Measurements from ENCODE around the gene ARL2BP. TPM values are rescaled to one million over a fixed set of nuclear protein-coding genes. Genes with fewer than 3 reads are reported as not detected.

ARL2BP gene
- total and polyA plus RNA-seq, 12 donors, result 32.6 to 136 (median 57.9) TPM

GRCh38 chr16:57270221-57271062, 25.4 kb downstream of the ARL2BP start:
- Histone ChIP-seq H3K4me1 (replicated peaks in 1 of 2) (no peaks in the 10 kb centered on the region), H3K9me3 (replicated peaks in 1 of 3) (no peaks in the 10 kb centered on the region), H3K27me3 (no peaks in the 10 kb centered on the region), H3K27ac (no peak overlapping the region), H3K4me3 (no peak overlapping the region), H3K36me3 (replicated peaks in 1 of 2) (no peaks in the 10 kb centered on the region)
- 80 to 86% (median 84%) methylated on average over 10 to 25 of the region's 25 CpGs for WGBS, 4 donors
- no peak for TF ChIP-seq CTCF (IDR thresholded peaks at IDR 0.05)
- no peak for TF ChIP-seq POLR2A (IDR thresholded peaks at IDR 0.05)
- intact Hi-C loops (cut with DNase I), result no loop called here
- DNase-seq, result no peak

GRCh38 chr16:57271063-57271345, 25.9 kb downstream of the ARL2BP start:
- TF ChIP-seq POLR2A (IDR thresholded peaks at IDR 0.05) (no peak), CTCF (IDR thresholded peaks at IDR 0.05) (no peak)
- no peak overlapping the region for H3K4me3 ChIP-seq
- no peak overlapping the region for H3K27ac ChIP-seq
- intact Hi-C loops (cut with DNase I), result no loop called here
- H3K9me3 ChIP-seq (replicated peaks in 1 of 3), result no peaks in the 10 kb centered on the region
- DNase-seq, result no peak
- WGBS, 4 donors, result 85 to 90% (median 87%) methylated on average over 4 to 7 of the region's 7 CpGs
- no peaks in the 10 kb centered on the region for H3K36me3 ChIP-seq (replicated peaks in 1 of 2)
- peaks cover 0 to 3% of the 10 kb centered on the region in 2 donors for H3K4me1 ChIP-seq (replicated peaks in 1 of 2)
- H3K27me3 ChIP-seq, result no peaks in the 10 kb centered on the region

GRCh38 chr16:57271867-57272495, 26.9 kb downstream of the ARL2BP start:
- H3K27me3 ChIP-seq, result no peaks in the 10 kb centered on the region
- H3K4me1 ChIP-seq (replicated peaks in 1 of 2), result peaks cover 0 to 5% of the 10 kb centered on the region in 2 donors
- no peak overlapping the region for H3K4me3 ChIP-seq
- TF ChIP-seq POLR2A (IDR thresholded peaks at IDR 0.05) (no peak), CTCF (IDR thresholded peaks at IDR 0.05) (no peak)
- no peak overlapping the region for H3K27ac ChIP-seq
- no peak for DNase-seq
- no peaks in the 10 kb centered on the region for H3K36me3 ChIP-seq (replicated peaks in 1 of 2)
- intact Hi-C loops (cut with DNase I), result no loop called here
- no peaks in the 10 kb centered on the region for H3K9me3 ChIP-seq (replicated peaks in 1 of 3)
- 78 to 100% (median 85%) methylated on average over 4 to 5 of the region's 5 CpGs for WGBS, 4 donors

- peaks cover 0 to 5% of the 10 kb centered on the region in 2 donors for H3K4me1 ChIP-seq (replicated peaks in 1 of 2)
- 38 to 64% (median 58%) methylated on average over 1 of the region's 1 CpG for WGBS, 4 donors
- H3K9me3 ChIP-seq (replicated peaks in 1 of 3), result no peaks in the 10 kb centered on the region
- H3K4me3 ChIP-seq, result no peak overlapping the region
- no peak overlapping the region for H3K27ac ChIP-seq
- TF ChIP-seq CTCF (IDR thresholded peaks at IDR 0.05) (no peak), POLR2A (IDR thresholded peaks at IDR 0.05) (no peak)
- no peaks in the 10 kb centered on the region for H3K36me3 ChIP-seq (replicated peaks in 1 of 2)
- intact Hi-C loops (cut with DNase I), result no loop called here
- no peak for DNase-seq
- no peaks in the 10 kb centered on the region for H3K27me3 ChIP-seq
Observed at GRCh38 chr16:57273359-57273758, 28.3 kb downstream of the ARL2BP start.
